C4-2B (cell line): ENCODE results near the gene ST3GAL5.

Experiments used
- CTCF ChIP-seq: fragments of 450-650 bp; conservative IDR thresholded peaks from 2 replicates; pipeline ENCODE4 v1.5.1; 2017; ENCODE audit warnings: mild to moderate bottlenecking
- ZFX ChIP-seq: fragments of 450-650 bp; IDR thresholded peaks from 2 replicates; pipeline ENCODE4 v1.6.1; 2017

- TF ChIP-seq CTCF: no peak
- TF ChIP-seq ZFX: no peak
These were observed 24.1 kb downstream of the ST3GAL5 start for GRCh38 chr2:85864654-85865053.
